GM19463 (cell line): ENCODE measurements around the gene IQSEC3.

ENCODE experiments used
- ATAC-seq: cut with Tn5 transposase; IDR thresholded peaks from one replicate; pipeline ENCODE4 v1.9.1; 2021; ENCODE audit warnings: mild to moderate bottlenecking, moderate library complexity; ENCODE audit not compliant: unreplicated experiment

Gene IQSEC3

DNA sequence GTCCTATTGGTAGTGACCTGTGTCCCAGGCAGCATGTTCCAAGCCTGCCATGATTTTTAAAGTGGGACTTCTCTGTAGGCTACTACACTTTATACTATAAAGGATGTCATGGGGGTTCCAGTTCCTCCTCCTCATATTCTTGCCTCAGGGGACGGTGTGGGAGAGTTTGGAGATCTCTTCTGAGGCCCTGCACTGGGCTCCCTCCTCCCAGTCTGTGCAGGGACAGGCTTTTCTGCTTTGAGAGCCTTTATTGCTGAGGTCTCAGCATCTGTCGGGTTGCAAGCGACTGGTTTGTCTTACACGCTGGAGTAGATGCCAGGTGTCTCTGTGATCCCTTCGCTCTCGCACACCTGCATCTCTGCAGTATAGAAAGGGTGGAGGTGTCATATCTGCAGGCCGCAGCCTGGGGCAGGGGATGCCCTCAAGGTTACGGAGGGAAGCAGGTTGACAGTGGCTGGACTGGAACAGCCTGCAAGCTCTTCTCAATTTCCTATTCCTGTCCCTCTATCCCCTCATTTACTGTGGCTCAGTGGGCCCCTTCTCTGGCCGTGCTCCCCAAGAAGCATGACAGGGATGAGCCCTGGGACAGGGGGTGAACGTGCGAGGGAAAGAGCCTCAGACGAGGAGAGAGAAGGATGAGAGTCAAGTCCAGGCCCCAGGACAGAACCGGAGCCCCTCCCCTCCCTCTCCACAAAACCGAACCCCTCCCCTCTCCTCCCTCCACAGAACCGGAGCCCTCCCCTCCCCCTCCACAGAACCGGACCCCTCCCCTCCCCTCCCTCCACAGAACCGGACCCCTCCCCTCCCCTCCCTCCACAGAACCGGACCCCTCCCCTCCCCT is 96.1 kb downstream of the IQSEC3 start:
- no peak for ATAC-seq

DNA sequence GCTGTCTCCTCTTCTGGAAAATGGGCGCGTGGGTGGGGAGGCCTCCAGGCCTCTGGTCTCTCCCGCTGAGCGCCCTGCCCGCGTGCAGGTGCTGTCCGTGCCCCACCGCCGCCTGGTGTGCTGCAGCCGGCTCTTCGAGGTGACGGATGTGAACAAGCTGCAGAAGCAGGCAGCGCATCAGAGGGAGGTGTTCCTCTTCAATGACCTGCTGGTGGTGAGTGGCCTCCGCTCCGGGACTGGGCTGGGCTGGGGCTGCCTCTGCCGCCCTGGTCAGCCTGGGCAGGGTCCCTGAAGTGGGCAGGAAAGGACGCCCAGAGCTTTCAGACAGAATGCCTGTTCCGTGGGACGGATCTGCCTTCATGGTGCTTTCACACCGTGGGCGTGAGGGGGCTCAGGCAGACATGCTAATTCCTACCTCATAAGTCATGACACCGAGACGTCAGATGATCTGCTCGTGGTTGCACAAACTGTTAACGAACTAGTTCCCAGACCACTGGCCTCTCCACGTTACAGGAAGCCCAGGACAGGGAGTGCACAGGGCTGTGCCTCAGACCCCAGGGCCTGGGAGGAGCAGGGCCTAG is 96.9 kb downstream of the IQSEC3 start:
- no peak for ATAC-seq

DNA sequence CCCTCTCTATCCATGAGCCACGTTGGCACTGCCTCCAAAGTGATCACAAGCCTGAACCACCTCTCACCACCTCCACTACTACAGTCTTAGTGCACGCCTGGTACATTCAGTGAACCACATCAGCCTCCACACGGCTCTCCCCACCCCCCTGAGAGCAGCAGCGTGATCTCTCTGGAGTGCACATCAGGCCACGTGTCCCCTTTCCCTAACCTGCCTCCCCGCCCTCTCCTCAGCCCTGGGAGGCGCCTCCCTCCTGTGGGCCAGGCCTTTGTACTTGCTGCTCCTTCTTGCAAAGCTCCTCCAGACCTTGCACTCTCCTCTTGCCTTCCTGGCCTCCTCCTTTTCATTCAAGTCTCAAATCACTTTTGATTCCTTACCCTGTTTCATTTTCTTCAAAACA is 97.6 kb downstream of the IQSEC3 start:
- no peak for ATAC-seq

GRCh38 chr12:165862-166368 is 99.3 kb downstream of the IQSEC3 start:
- no peak for ATAC-seq

- ATAC-seq = no peak
These were observed 100.0 kb downstream of the IQSEC3 start for GRCh38 chr12:166425-167075.

- no peak for ATAC-seq
These were observed 101.5 kb downstream of the IQSEC3 start for GRCh38 chr12:167959-168600.

GRCh38 chr12:168763-169525 is 102.4 kb downstream of the IQSEC3 start:
- no peak for ATAC-seq

DNA sequence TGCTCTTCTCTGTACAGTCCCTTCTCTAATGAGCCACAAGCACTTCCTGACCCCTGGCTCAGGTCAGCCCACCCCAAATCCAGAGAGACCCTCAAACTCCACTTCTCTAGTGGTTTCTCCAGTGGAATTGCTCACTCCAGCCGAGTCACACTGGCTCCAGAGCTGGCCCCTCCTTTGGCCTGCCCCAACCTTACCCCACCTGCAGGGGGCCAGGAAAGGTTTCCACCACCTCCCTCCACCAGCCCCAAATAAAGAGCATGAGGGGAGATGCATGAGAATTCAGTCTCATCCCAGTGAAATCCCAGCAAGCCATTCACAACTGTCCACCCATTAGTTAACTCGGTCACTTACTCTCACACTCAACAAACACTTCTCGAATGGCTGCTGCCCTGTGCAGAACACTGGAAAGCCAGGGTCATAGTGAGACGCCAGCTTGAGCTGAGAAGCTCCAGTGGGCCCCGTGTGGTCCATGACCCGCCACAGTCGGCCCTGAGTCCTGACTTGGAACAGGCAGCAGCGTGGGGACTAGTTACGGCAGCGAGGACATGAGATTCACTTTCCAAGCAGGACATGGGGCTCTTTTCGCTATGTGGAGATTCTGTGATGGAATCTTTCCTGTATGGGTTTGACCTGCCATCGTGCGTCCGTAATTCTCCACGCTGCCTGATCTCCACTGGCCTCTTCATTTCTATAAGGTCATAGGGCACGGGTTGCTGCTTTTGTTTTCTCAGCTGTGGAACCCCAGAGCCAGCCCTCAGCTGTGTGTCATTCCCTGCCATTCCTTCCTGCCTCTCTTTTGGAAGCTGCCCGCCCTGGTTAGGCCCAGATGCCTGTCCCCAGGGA is 103.2 kb downstream of the IQSEC3 start:
- ATAC-seq = no peak

DNA sequence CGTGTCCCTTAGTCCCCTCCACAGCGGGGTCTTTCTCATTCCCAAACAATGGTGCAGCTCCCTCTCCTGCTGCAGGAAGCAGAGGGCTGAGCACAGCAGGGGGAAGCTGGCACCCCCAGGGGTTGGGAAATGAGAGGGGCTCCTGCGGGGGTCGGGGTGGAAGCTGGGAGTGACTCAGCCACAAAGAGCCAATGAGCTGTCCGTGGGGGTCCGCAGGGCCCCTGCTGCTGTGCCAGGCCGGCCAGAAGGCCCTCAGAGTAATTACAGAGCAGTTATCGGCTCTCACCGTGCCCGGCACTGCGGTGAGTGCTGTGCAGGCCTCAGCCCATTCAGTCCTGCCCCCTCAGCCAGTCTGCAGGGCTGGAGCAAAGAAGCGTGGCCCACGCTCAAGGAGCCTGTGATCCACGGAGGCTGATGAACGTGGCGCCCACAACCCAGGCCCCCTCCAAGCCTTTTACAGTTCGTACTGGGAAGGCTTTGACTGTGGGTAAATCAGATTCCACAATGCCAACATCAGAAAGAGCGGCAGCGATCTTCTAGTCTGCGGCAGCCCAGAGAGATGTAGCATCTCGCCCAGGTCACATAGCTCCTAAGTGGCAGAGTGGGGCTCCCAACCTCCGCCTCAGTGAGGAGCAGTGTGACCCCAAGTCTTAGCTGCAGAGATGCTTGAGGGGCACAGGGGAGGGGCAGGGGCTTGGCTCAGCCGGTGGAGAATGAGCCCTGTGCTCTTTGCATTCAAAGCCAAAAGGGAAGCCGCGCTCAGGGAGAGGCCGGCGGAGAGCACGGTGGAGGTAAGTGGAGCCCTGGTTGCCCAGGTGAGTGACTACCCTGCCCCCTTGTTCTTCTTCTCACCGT is 104.0 kb downstream of the IQSEC3 start:
- no peak for ATAC-seq

GRCh38 chr12:171276-171675 is 104.7 kb downstream of the IQSEC3 start:
- ATAC-seq = no peak

- ATAC-seq = no peak
These were observed 105.4 kb downstream of the IQSEC3 start for GRCh38 chr12:171743-172676.

- ATAC-seq = no peak
These were observed 106.2 kb downstream of the IQSEC3 start for GRCh38 chr12:172732-173161.

DNA sequence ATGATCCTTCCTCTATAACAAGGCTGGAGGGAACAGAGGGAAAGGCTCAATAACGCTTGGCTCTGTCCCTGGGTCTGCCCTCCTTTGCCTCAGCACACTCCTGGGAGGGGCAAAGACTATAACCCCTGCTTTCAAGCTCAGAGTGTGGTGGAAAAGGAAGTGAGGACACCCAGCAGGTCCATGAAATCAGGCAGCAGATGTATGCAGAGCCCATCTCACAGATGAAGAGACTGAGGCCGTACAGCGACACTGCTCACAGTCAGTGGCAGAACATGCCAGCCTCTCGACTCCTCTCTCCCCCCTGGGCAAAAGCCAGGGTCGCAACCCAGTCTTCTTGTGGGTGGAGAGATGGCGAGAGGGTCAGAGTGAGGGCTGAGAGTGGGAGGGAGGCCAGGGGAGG is 107.6 kb downstream of the IQSEC3 start:
- no peak for ATAC-seq

DNA sequence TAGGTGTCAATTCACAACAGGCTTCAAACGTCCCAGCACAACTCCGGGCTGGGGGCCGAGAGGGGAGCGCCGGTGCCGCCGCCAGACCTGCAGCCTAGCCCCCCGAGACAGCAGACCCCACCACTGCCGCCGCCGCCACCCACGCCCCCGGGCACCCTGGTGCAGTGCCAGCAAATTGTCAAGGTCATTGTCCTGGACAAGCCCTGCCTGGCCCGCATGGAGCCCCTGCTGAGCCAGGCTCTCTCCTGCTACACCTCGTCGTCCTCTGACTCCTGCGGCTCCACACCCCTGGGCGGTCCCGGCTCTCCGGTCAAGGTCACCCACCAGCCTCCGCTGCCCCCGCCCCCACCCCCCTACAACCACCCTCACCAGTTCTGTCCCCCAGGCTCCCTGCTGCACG is 108.0 kb downstream of the IQSEC3 start:
- ATAC-seq = no peak

- no peak for ATAC-seq
These were observed 108.7 kb downstream of the IQSEC3 start for GRCh38 chr12:175250-175649.

DNA sequence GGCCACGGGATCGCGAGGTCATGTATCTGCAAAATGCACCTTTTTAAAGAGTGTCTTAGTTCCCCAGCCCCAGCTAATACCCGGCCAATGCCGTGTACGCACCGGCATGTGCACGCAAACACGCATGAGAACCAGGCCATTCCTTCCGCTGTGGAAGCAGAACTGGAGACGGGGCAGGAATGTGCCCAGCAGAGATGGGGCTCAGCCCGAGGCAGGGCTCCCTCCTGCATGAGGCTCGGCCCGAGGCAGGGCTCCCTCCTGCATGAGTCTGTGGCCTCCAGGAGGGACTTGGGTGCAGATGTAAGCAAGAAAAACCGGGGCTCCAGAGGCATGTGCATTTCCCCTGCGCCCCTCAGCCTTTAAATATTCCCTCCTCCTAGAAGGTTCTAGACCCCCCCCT is 109.2 kb downstream of the IQSEC3 start:
- ATAC-seq = no peak

DNA sequence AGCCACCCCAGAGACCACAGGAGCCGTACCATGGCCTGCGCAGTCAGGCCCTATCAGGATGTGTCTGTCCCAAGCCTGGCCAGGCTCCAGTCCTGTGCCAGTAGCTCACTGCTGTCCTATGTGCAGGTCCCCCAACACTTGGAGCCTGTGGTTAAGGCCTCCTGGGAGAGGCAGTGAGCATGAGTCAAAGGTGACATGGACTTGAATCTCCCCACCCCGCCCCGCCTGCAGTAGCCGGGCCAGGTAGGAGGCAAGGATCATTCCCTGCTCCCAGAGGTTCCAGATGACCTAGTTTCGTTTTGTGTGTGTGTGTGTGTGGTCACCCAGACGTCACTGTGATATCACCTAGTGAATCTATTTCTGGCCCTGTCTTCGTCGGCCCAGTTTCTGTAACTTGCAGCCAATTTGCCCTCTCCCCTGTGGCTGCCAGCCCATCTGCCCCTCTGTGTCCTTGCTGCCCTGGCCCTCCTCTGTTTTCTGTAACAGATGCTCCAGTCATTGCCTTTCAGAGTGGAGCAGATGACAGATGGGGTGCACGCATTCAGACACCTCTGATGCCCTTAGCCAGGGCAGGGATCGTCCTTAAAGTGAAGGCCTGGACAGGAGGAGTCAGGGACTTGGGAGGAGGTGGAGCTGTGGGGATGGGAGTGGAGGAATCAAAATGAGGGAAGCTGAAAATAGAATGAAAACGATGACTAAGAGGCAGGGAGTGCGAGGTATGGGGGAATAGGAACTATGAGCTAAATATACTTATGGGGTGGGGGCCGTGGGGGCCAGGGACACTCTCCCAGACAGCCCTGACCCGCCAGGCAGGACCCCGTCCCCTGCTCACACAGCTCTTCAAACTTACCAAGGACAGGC is 110.0 kb downstream of the IQSEC3 start:
- no peak for ATAC-seq
